HEK293 (cell line): ENCODE measurements around the gene ENTREP1.

Experiments
- CTCF ChIA-PET: fragments of 350-600 bp; formaldehyde crosslinking; extraction: SDS; loops from one replicate; lab custom pipeline; 2021; ENCODE audit warnings: antibody characterized with exemption; lab: Yijun Ruan, JAX
- POLR2A ChIA-PET: fragments of 300-600 bp; formaldehyde crosslinking; extraction: SDS; loops from one replicate; lab custom pipeline; 2020; ENCODE audit warnings: antibody characterized with exemption, inconsistent platforms; lab: Yijun Ruan, JAX
- H3K27ac ChIP-seq: fragments of 200-500 bp; sonication (Bioruptor generic); 2 replicates; pipeline ENCODE4 v1.5.1; 2014; ENCODE audit warnings: low read depth, low read length, control low read depth, inconsistent platforms; ENCODE audit errors: extremely low read depth
- H3K36me3 ChIP-seq, 2 experiments: fragments of 200-500 bp in 1 of 2; sonication (Bioruptor generic) in 1 of 2; 1 replicate in 1 of 2; 2 replicates in 1 of 2; pipeline ENCODE4 v1.5.1; 2014 to 2017; ENCODE audit warnings: inconsistent platforms in 2 of 2, low read length in 2 of 2; ENCODE audit not compliant: control insufficient read depth in 2 of 2, insufficient read depth in 1 of 2
- H3K4me1 ChIP-seq: fragments of 200-500 bp; sonication (Bioruptor generic); 2 replicates; pipeline ENCODE4 v1.5.1; 2014; ENCODE audit warnings: mild to moderate bottlenecking, low read length, inconsistent platforms; ENCODE audit not compliant: control insufficient read depth, insufficient read depth
- H3K4me3 ChIP-seq: 2 replicates; pipeline ENCODE4 v1.5.1; 2011; ENCODE audit warnings: low read depth, mild to moderate bottlenecking, control low read depth, low read length, moderate library complexity
- H3K9me3 ChIP-seq: fragments of 200-500 bp; sonication (Bioruptor generic); 2 replicates; pipeline ENCODE4 v1.5.1; 2014; ENCODE audit warnings: low read depth, low read length, inconsistent platforms; ENCODE audit not compliant: control insufficient read depth, insufficient read depth
- GFI1B ChIP-seq: fragments of 450-650 bp; formaldehyde crosslinking; IDR thresholded peaks from 2 replicates; pipeline ENCODE4 v1.5.1; 2016; ENCODE audit warnings: missing biosample characterization, missing genetic modification characterization
- GLIS2 ChIP-seq: fragments of 450-650 bp; formaldehyde crosslinking; IDR thresholded peaks from 2 replicates; pipeline ENCODE4 v1.5.1; 2016; ENCODE audit warnings: missing biosample characterization, missing genetic modification characterization
- HOXD13 ChIP-seq: sonication (generic); formaldehyde crosslinking; IDR thresholded peaks from 2 replicates; pipeline ENCODE4 v1.8.0; 2022; ENCODE audit warnings: missing genetic modification reagents, borderline replicate concordance
- KLF7 ChIP-seq: fragments of 450-650 bp; formaldehyde crosslinking; IDR thresholded peaks from 2 replicates; pipeline ENCODE4 v1.5.1; 2016; ENCODE audit warnings: missing biosample characterization, missing genetic modification characterization, borderline replicate concordance
- PRDM2 ChIP-seq: fragments of 450-650 bp; formaldehyde crosslinking; IDR thresholded peaks from 2 replicates; pipeline ENCODE4 v1.5.1; 2016; ENCODE audit warnings: missing biosample characterization, missing genetic modification characterization, borderline replicate concordance
- ZNF211 ChIP-seq: fragments of 450-650 bp; formaldehyde crosslinking; IDR thresholded peaks from 2 replicates; pipeline ENCODE4 v1.5.1; 2016; ENCODE audit warnings: low read depth, missing biosample characterization, missing genetic modification characterization
- ZNF214 ChIP-seq: fragments of 450-650 bp; formaldehyde crosslinking; IDR thresholded peaks from 2 replicates; pipeline ENCODE4 v1.5.1; 2017; ENCODE audit warnings: missing biosample characterization, mild to moderate bottlenecking, missing genetic modification characterization, borderline replicate concordance
- ZNF239 ChIP-seq: fragments of 450-650 bp; formaldehyde crosslinking; IDR thresholded peaks from 2 replicates; pipeline ENCODE4 v1.5.1; 2016; ENCODE audit warnings: missing biosample characterization, missing genetic modification characterization
- ZNF24 ChIP-seq: fragments of 450-650 bp; formaldehyde crosslinking; IDR thresholded peaks from 2 replicates; pipeline ENCODE4 v1.5.1; 2016; ENCODE audit warnings: missing biosample characterization, missing genetic modification characterization
- ZNF26 ChIP-seq: fragments of 450-650 bp; formaldehyde crosslinking; IDR thresholded peaks from 2 replicates; pipeline ENCODE4 v1.5.1; 2016; ENCODE audit warnings: missing biosample characterization, missing genetic modification characterization
- ZNF266 ChIP-seq: fragments of 450-650 bp; formaldehyde crosslinking; IDR thresholded peaks from 2 replicates; pipeline ENCODE4 v1.5.1; 2016; ENCODE audit warnings: missing biosample characterization, missing genetic modification characterization, low read depth
- ZNF292 ChIP-seq: fragments of 450-650 bp; formaldehyde crosslinking; IDR thresholded peaks from 2 replicates; pipeline ENCODE4 v1.5.1; 2016; ENCODE audit warnings: low read depth, missing biosample characterization, missing genetic modification characterization, borderline replicate concordance
- ZNF549 ChIP-seq: fragments of 450-650 bp; IDR thresholded peaks from 2 replicates; pipeline ENCODE4 v1.5.1; 2018; ENCODE audit warnings: missing biosample characterization, missing genetic modification characterization, mild to moderate bottlenecking, inconsistent platforms, moderate library complexity
- ZNF558 ChIP-seq: fragments of 450-650 bp; formaldehyde crosslinking; IDR thresholded peaks from 2 replicates; pipeline ENCODE4 v1.5.1; 2016; ENCODE audit warnings: missing biosample characterization, missing genetic modification characterization
- ZNF561 ChIP-seq: fragments of 450-650 bp; IDR thresholded peaks from 2 replicates; pipeline ENCODE4 v1.5.1; 2018; ENCODE audit warnings: missing biosample characterization, missing genetic modification characterization, borderline replicate concordance
- ZNF692 ChIP-seq: fragments of 450-650 bp; formaldehyde crosslinking; IDR thresholded peaks from 2 replicates; pipeline ENCODE4 v1.5.1; 2016; ENCODE audit warnings: missing biosample characterization, missing genetic modification characterization
- ZNF768 ChIP-seq: fragments of 450-650 bp; formaldehyde crosslinking; IDR thresholded peaks from 2 replicates; pipeline ENCODE4 v1.5.1; 2018; ENCODE audit warnings: missing biosample characterization, mild to moderate bottlenecking, missing genetic modification characterization

The ENTREP1 gene

GRCh38 chr9:69386651-69387050, 61.6 kb downstream of the ENTREP1 start:
- H3K4me1 ChIP-seq: no peaks in the 10 kb centered on the region
- no peaks in the 10 kb centered on the region for H3K9me3 ChIP-seq
- no peak overlapping the region for H3K27ac ChIP-seq
- POLR2A ChIA-PET: no interaction called here
- no peak overlapping the region for H3K4me3 ChIP-seq
- CTCF ChIA-PET: interaction anchor here (0.7 kb wide), 1 partner anchor 441 kb away, joined by 3 read pairs; no protein-coding TSS in a partner anchor
- H3K36me3 ChIP-seq: no peaks in the 10 kb centered on the region
- TF ChIP-seq ZNF211: no peak
- TF ChIP-seq ZNF24 (tag by site-specific recombination): no peak
- TF ChIP-seq GLIS2 (tag by site-specific recombination): no peak
- TF ChIP-seq KLF7 (tag by site-specific recombination): no peak
- no peak for TF ChIP-seq ZNF239 (tag by site-specific recombination)
- TF ChIP-seq ZNF26: no peak
- no peak for TF ChIP-seq ZNF292
- TF ChIP-seq ZNF549 (tag by site-specific recombination): no peak
- TF ChIP-seq GFI1B (tag by site-specific recombination): no peak
- TF ChIP-seq ZNF214: no peak
- no peak for TF ChIP-seq ZNF692

GRCh38 chr9:69388596-69388995, 63.6 kb downstream of the ENTREP1 start:
- no peaks in the 10 kb centered on the region for H3K9me3 ChIP-seq
- H3K27ac ChIP-seq: no peak overlapping the region
- POLR2A ChIA-PET: no interaction called here

More at GRCh38 chr9:69388596-69388995, 63.6 kb downstream of the ENTREP1 start:
- no peaks in the 10 kb centered on the region for H3K4me1 ChIP-seq
- H3K36me3 ChIP-seq: no peaks in the 10 kb centered on the region
- CTCF ChIA-PET: interaction anchor here (0.6 kb wide), 1 partner anchor 62 kb away, joined by 3 read pairs; no protein-coding TSS in a partner anchor
- H3K4me3 ChIP-seq: no peak overlapping the region
- TF ChIP-seq ZNF561 (tag by site-specific recombination): no peak
- no peak for TF ChIP-seq ZNF266 (tag by site-specific recombination)
- no peak for TF ChIP-seq ZNF558 (tag by site-specific recombination)
- no peak for TF ChIP-seq HOXD13 (CRISPR knock-in tag)
- no peak for TF ChIP-seq PRDM2 (tag by site-specific recombination)
- TF ChIP-seq ZNF768 (tag by site-specific recombination): no peak
